GM19455 (cell line): ENCODE results near the gene PRSS8.

Source experiments
- ATAC-seq: cut with Tn5 transposase; IDR thresholded peaks from one replicate; pipeline ENCODE4 v1.9.1; 2021; ENCODE audit not compliant: unreplicated experiment

The PRSS8 gene

GRCh38 chr16:31130336-31130891, 5.1 kb downstream of the PRSS8 start:
- no peak for ATAC-seq

- ATAC-seq, result no peak
Observed at GRCh38 chr16:31129568-31130335, 5.8 kb downstream of the PRSS8 start.

DNA sequence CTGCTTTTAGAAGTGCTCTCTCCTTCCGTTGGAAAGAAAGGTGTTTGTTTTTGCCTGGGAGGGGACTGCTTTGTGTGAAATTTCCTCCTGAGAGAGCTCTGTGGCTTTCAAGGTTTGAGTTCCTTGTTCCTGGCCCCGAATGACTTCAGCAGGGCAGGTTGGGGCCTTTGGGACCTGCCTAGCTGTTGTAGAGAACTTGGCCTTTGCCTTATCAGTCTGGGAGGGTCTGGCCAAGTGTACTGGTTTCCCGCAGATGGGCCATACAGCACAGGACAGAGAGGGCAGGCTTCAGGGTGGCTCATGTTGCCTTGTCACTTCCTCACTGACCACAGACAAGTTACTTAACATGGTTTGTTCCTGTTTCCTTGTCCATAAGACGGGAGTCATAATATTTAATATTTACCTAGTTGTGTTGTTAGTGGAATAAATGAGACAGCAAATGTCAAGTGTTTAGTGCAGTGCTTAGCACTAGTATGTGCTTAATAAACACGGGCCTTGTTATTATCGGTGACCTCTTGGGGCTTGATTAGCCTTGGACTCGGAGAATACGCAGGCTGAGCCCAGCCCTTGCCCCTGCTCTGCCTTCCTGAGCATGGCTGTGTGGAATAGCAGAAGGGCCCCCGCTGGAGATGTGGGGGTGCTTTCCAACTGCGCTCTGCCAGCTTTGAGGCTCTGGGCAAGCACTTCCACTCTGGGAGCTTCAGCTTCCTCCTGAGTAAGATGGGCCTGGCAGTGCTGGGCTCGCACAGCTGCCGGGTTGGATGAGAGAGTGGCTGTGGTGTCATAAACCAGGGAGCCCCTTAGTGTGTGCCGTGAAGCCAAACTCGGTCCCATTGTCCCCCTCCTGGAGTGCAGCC, 6.6 kb downstream of the PRSS8 start:
- ATAC-seq, result no peak

DNA sequence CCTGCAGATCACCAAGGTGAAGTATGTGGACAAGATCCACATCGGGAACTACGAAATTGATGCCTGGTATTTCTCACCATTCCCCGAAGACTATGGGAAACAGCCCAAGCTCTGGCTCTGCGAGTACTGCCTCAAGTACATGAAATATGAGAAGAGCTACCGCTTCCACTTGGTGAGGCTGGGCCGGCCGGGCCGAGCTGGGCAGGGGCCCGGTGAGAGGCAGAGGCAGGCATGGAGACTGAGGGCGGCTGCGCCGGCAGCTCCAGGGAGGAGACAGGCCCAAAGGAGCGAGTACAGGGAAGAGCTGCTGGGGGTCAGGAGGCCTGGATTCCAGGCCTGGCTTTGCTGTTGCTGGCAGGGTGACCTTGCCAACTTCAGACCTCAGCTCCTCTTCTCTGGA, 8.3 kb downstream of the PRSS8 start:
- ATAC-seq, result no peak

- ATAC-seq, result no peak
Observed at GRCh38 chr16:31125844-31126243, 9.7 kb downstream of the PRSS8 start.

DNA sequence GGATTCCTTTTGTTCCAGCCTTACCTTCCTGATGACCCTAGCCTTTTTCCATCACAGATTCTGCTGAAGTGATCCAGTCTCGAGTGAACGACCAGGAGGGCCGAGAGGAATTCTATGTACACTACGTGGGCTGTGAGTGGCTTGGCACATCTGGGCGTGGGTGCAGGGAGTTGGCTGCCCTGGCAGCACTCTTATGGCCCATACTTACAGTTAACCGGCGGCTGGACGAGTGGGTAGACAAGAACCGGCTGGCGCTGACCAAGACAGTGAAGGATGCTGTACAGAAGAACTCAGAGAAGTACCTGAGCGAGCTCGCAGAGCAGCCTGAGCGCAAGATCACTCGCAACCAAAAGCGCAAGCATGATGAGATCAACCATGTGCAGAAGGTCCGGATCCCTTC, 15.4 kb downstream of the PRSS8 start:
- ATAC-seq, result no peak

- ATAC-seq, result no peak
Observed at GRCh38 chr16:31118223-31119155, 17.0 kb downstream of the PRSS8 start.

- peak; percentile 89 for ATAC-seq
Observed at GRCh38 chr16:31117384-31118222, 17.9 kb downstream of the PRSS8 start, which contains the start of gene KAT8. Gene KAT8 (plus strand): TSS chr16:31117664. CDS start chr16:31117682, 18 bp downstream.

DNA sequence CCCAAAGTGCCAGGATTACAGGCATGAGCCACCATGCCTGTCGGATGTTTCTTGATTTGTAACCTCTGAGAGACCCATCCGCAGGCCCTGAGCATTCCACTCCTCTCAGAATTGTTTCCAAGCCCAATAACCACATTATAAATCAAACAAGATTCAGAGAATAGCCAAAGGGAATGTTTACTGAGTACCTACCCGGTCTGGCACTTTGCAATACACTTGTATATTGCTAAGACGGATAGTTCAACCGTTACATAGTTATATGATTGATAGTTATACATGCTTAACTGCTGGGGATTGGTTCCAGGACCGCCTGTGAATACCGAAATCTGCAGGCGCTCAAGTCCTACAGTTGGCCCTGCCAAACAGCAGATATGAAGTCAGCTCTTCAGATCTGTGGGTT, 21.1 kb downstream of the PRSS8 start:
- no peak for ATAC-seq

- no peak for ATAC-seq
Observed at GRCh38 chr16:31113121-31114120, 22.1 kb downstream of the PRSS8 start.

DNA sequence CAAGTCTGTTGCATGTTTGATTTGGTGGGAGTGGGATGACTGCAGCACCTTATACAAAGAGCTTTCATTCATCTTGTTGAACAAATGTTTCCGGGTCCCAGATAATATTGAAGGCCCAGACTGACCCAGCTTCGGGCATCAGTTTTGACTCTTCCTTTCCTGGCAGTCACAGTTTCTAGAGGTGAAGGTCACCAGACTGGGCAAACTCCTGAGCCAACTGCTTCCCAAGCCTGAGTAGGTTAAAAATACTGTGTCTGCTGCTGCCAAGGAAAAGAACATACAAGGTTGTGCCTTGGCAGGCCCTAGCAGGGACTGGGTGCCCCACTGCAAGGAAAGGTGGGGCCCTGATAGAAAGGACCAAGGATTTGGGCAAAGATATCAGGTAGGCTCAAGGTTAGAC, 22.8 kb downstream of the PRSS8 start:
- ATAC-seq, result no peak

- ATAC-seq, result no peak
Observed at GRCh38 chr16:31111881-31112466, 23.6 kb downstream of the PRSS8 start.

DNA sequence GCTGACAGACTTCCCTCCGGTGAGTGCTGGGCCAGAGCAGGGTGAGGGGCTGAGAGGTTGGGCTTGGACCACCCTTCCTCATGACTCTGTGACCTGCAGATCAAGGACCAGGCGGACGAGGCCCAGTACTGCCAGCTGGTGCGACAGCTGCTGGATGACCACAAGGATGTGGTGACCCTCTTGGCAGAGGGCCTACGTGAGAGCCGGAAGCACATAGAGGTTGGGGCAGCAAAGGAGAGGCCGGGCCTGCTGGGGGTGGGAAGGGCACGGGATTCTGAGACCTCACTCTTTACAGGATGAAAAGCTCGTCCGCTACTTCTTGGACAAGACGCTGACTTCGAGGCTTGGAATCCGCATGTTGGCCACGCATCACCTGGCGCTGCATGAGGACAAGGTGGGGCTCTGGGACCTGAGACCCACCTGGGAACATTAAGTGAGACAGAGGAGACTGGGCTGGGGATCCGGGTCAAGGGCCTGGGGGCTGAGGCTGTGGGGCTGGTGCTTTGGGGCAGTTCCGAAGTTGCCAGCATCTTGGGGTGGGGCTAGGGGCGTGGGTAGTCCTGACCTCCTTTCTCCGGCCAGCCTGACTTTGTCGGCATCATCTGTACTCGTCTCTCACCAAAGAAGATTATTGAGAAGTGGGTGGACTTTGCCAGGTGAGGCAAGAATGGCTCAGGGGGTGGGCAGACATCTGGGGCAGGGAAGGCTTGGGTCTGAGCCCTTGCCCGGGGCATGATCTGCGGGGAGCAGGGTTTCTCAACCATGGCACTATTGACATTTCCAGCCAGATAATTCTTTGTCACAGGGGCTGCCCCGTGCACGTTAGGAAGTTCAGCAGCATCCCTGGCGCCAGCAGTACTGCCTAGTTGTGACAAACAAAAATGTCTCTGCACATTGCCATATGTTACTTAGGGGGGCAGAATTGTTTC, 25.2 kb downstream of the PRSS8 start:
- ATAC-seq, result no peak

- no peak for ATAC-seq
Observed at GRCh38 chr16:31109622-31110021, 25.9 kb downstream of the PRSS8 start.

- no peak for ATAC-seq
Observed at GRCh38 chr16:31108794-31109558, 26.6 kb downstream of the PRSS8 start.

DNA sequence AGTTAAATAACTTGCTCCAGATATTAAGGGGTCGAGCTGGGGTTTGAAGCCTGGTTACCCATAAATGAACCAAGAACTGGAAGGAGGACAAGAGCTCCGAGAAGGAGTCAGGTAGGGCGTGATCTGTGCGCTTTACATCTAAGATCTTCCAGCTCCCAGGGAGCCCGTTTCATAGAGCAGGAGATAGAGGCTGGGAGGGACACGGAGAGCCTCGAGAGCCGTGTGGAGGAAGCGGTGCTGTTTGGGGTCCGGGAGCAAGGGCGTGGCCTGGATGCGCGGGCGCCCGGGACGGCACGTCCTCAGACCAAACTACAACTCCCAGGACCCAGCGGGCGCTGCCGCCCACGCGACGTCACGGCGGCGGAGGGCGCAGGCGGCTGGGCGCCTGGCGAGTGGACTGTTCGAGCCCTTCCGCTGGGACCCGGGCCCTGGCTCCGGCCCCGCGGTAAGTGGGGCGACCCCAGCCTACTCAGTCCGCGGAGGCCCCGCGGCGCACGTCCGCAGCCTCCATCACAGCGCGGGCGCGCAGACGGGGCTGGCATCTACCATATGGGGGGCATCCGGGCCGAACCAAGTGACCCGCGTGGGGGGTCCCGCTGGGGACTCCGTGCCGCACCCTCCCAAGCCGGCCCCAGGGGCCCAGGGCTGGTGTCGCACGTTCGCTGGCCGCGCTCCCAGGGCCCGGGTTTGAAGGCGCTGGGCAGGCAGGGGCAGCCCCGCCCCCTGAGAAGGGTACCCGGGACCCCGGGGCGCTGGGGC, 27.3 kb downstream of the PRSS8 start, which contains the start of gene BCKDK:
BCKDK (plus strand) TSS at position 352 of the 759 bp plus-strand sequence. CDS start 838 bp downstream, outside the sequence.
- peak; percentile 78 for ATAC-seq
